Measurements from ENCODE around the gene SDE2.

DNA sequence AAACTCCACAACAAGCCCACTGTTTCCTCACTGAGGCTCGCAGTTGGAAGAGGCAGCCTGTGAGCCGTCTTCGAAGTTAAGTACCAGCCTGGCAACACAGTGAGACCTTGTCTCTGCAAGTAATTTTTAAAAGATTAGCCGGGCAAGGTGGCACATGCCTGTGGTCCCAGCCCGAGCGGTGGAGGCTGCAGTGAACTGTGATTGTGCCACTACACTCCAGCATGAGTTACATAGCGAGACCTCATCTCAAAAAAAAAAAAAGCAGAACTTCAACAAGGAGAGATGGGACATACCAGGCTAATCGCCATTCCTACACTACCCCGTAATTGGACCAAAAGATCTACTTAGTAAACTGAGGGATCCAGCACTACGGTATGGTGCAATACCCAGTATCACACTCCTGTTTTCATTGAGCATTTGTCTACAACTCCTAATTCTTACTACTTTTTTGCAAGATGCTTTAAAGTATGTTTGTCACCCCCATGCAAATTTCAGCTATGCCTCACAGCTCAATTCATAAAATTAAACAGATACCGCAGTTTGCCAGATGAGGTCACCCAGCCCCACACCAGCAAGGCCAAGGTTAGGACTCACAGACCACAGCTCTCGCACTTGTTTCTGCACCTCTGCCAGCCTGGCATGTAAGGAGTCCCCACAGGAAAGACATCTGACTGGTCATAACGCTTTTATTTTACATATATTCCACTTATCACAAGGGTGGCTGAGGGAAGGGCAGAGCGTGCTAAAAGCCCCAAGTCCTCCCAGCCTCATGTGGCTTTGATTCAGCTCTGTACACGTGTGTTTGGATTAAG lies 21.0 kb downstream of the SDE2 start:
- TF ChIP-seq, protein P1, sequence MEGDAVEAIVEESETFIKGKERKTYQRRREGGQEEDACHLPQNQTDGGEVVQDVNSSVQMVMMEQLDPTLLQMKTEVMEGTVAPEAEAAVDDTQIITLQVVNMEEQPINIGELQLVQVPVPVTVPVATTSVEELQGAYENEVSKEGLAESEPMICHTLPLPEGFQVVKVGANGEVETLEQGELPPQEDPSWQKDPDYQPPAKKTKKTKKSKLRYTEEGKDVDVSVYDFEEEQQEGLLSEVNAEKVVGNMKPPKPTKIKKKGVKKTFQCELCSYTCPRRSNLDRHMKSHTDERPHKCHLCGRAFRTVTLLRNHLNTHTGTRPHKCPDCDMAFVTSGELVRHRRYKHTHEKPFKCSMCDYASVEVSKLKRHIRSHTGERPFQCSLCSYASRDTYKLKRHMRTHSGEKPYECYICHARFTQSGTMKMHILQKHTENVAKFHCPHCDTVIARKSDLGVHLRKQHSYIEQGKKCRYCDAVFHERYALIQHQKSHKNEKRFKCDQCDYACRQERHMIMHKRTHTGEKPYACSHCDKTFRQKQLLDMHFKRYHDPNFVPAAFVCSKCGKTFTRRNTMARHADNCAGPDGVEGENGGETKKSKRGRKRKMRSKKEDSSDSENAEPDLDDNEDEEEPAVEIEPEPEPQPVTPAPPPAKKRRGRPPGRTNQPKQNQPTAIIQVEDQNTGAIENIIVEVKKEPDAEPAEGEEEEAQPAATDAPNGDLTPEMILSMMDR (IDR thresholded peaks at IDR 0.05), result no peak
- TF ChIP-seq POLR2AphosphoS5 (IDR thresholded peaks at IDR 0.05), result no peak

Data from prostate gland (tissue), 2 donors.